Loucy (cell line): ENCODE measurements around the gene ZBTB11.
"Not testable (repeated sequence)": the region's sequence is repeated elsewhere in the genome, so short reads cannot be mapped to it uniquely, and the experiment has no call there.

ENCODE experiments used
- H2AFZ ChIP-seq: fragments of 200-600 bp; sonication (generic); 2 replicates; pipeline ENCODE4 v1.6.0; 2016; ENCODE audit warnings: antibody characterized with exemption, mild to moderate bottlenecking, low read length, moderate library complexity
- H3F3A ChIP-seq: fragments of 200-600 bp; 2 replicates; pipeline ENCODE4 v1.6.0; 2016; ENCODE audit warnings: antibody characterized with exemption, low read depth, mild to moderate bottlenecking
- H3K27me3 ChIP-seq: fragments of 200-600 bp; sonication (generic); 2 replicates; pipeline ENCODE4 v1.6.1; 2014; ENCODE audit warnings: low read length, mild to moderate bottlenecking; ENCODE audit not compliant: insufficient read depth, poor library complexity, severe bottlenecking
- H3K36me3 ChIP-seq: fragments of 200-600 bp; sonication (generic); 2 replicates; pipeline ENCODE4 v1.6.1; 2016; ENCODE audit warnings: low read length; ENCODE audit not compliant: insufficient read depth
- H3K4me1 ChIP-seq: fragments of 200-600 bp; sonication (generic); 2 replicates; pipeline ENCODE4 v1.5.1; 2014; ENCODE audit warnings: low read length, mild to moderate bottlenecking; ENCODE audit not compliant: insufficient read depth, poor library complexity, severe bottlenecking
- H3K4me2 ChIP-seq: fragments of 200-600 bp; sonication (generic); 2 replicates; pipeline ENCODE4 v1.6.0; 2014; ENCODE audit warnings: antibody characterized with exemption, low read length, low read depth, mild to moderate bottlenecking; ENCODE audit not compliant: poor library complexity, severe bottlenecking
- H3K4me3 ChIP-seq: fragments of 200-600 bp; sonication (generic); 2 replicates; pipeline ENCODE4 v1.5.1; 2014; ENCODE audit warnings: low read length, mild to moderate bottlenecking, mixed read lengths; ENCODE audit not compliant: poor library complexity, severe bottlenecking
- H3K79me2 ChIP-seq: fragments of 200-600 bp; sonication (generic); 2 replicates; pipeline ENCODE4 v1.6.1; 2014; ENCODE audit warnings: low read length; ENCODE audit not compliant: insufficient read depth
- H3K9ac ChIP-seq: fragments of 200-600 bp; sonication (generic); 2 replicates; pipeline ENCODE4 v1.6.0; 2014; ENCODE audit warnings: mild to moderate bottlenecking, low read depth, low read length, moderate library complexity; ENCODE audit not compliant: poor library complexity, severe bottlenecking
- H3K9me2 ChIP-seq: fragments of 200-600 bp; sonication (generic); replicated peaks from 2 replicates; pipeline ENCODE4 v1.6.1; 2016; ENCODE audit warnings: low read depth, low read length, mixed read lengths
- H3K9me3 ChIP-seq: fragments of 200-600 bp; sonication (generic); 2 replicates; pipeline ENCODE4 v1.6.1; 2014; ENCODE audit warnings: mild to moderate bottlenecking, antibody characterized with exemption, low read length, low read depth; ENCODE audit not compliant: insufficient read depth
- H4K20me1 ChIP-seq: fragments of 200-600 bp; sonication (generic); 2 replicates; pipeline ENCODE4 v1.6.0; 2014; ENCODE audit warnings: antibody characterized with exemption, low read length, mild to moderate bottlenecking; ENCODE audit not compliant: insufficient read depth, poor library complexity, severe bottlenecking
- CTCF ChIP-seq: fragments of 200-600 bp; sonication (generic); conservative IDR thresholded peaks from 2 replicates; pipeline ENCODE4 v1.5.1; 2014; ENCODE audit warnings: mild to moderate bottlenecking, antibody characterized with exemption, low read length
- EZH2phosphoT487 ChIP-seq: fragments of 200-600 bp; IDR thresholded peaks from 2 replicates; pipeline ENCODE4 v1.6.1; 2018; ENCODE audit warnings: antibody characterized with exemption, mild to moderate bottlenecking, moderate library complexity, borderline replicate concordance

The ZBTB11 gene

GRCh38 chr3:101633186-101633585 lies 43.7 kb downstream of the ZBTB11 start:
- Histone ChIP-seq H3K36me3 (no peaks in the 10 kb centered on the region), H3K9ac (no peak overlapping the region), H2AFZ (0 out of 2 replicates have a peak overlapping the region, but pooled peaks have one; percentile 12), H3K9me3 (no peaks in the 10 kb centered on the region), H3K79me2 (no peaks in the 10 kb centered on the region), H3K9me2 (no peaks in the 10 kb centered on the region), H4K20me1 (no peaks in the 10 kb centered on the region), H3K4me2 (no peak overlapping the region), H3K4me1 (no peaks in the 10 kb centered on the region), H3F3A (no peaks in the 10 kb centered on the region), H3K27me3 (no peaks in the 10 kb centered on the region), H3K4me3 (no peak overlapping the region)
- TF ChIP-seq CTCF: no peak
- no peak for TF ChIP-seq EZH2phosphoT487

DNA sequence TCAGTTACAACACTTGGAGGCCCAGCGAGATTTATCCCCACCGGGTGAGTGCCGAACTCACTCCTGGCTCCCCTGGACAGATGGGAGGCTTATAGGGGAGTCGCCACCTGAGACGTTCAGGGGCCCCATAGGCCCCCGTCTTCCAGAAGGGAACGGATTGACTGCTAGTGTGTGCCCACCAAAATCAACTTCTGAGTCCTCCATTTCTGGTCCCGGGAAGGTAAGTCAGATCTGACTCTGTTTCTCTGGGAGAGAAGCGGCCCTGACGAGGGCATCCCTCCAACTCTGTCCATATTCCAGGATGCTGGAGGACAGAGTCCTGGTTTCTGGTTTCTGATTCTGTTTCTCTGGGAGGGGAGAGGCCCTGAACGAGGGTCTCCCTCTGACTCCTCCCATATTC lies 44.3 kb downstream of the ZBTB11 start:
- TF ChIP-seq CTCF (no peak), EZH2phosphoT487 (no peak)
- Histone ChIP-seq H3K9ac (no peak overlapping the region), H3K9me3 (no peaks in the 10 kb centered on the region), H2AFZ (peak overlapping the region; percentile 12; the same call in 1 of the 2 replicates), H3F3A (no peaks in the 10 kb centered on the region), H4K20me1 (no peaks in the 10 kb centered on the region), H3K9me2 (no peaks in the 10 kb centered on the region), H3K4me1 (no peaks in the 10 kb centered on the region), H3K79me2 (no peaks in the 10 kb centered on the region), H3K27me3 (no peaks in the 10 kb centered on the region), H3K4me2 (no peak overlapping the region), H3K36me3 (no peaks in the 10 kb centered on the region), H3K4me3 (no peak overlapping the region)

- not testable (repeated sequence) for H3K4me3 ChIP-seq, H3K27me3 ChIP-seq, H3K9ac ChIP-seq, H4K20me1 ChIP-seq, H3K4me1 ChIP-seq, H3K4me2 ChIP-seq, H3K79me2 ChIP-seq, H3K9me3 ChIP-seq, H3K36me3 ChIP-seq, H2AFZ ChIP-seq, H3K9me2 ChIP-seq, H3F3A ChIP-seq
Measured at GRCh38 chr3:101631959-101632358, 45.0 kb downstream of the ZBTB11 start.

GRCh38 chr3:101631098-101631796 lies 45.7 kb downstream of the ZBTB11 start:
- no peaks in the 10 kb centered on the region for H3K27me3 ChIP-seq
- H4K20me1 ChIP-seq: no peaks in the 10 kb centered on the region
- no peak overlapping the region for H2AFZ ChIP-seq
- H3K4me1 ChIP-seq: no peaks in the 10 kb centered on the region
- no peak overlapping the region for H3K4me3 ChIP-seq
- TF ChIP-seq EZH2phosphoT487 (no peak), CTCF (no peak)
- H3K9ac ChIP-seq: no peak overlapping the region
- no peaks in the 10 kb centered on the region for H3K9me3 ChIP-seq
- H3K79me2 ChIP-seq: no peaks in the 10 kb centered on the region
- H3K4me2 ChIP-seq: no peak overlapping the region
- no peaks in the 10 kb centered on the region for H3K9me2 ChIP-seq
- no peaks in the 10 kb centered on the region for H3F3A ChIP-seq
- no peaks in the 10 kb centered on the region for H3K36me3 ChIP-seq
